COLO668 (cell line): ENCODE data around the gene PORCN.
"Not testable (repeated sequence)": the region's sequence is repeated elsewhere in the genome, so short reads cannot be mapped to it uniquely, and the experiment has no call there.

Source experiments
- DNase-seq: peaks from one replicate; lab custom pipeline; 2025; ENCODE audit not compliant: unreplicated experiment; lab: John Stamatoyannopoulos, UW

PORCN gene

DNA sequence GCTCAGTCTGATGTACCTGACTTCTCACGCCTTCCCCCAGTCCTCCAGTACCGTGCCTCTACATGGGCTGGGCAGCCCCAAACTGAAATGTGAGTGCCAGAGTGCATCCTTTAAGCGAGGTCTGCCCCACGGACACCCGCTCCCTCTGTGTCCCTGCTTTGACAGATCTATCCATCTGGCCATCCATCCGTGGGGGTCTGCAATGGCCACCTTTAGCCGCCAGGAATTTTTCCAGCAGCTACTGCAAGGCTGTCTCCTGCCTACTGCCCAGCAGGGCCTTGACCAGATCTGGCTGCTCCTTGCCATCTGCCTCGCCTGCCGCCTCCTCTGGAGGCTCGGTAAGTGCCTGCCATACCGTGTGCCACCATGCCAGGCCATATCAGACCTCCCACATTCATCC is 827 bp downstream of the PORCN start:
- DNase-seq, result no peak

GRCh38 chrX:48511560-48511959 is 2.8 kb downstream of the PORCN start:
- DNase-seq, result peak; percentile 27

DNA sequence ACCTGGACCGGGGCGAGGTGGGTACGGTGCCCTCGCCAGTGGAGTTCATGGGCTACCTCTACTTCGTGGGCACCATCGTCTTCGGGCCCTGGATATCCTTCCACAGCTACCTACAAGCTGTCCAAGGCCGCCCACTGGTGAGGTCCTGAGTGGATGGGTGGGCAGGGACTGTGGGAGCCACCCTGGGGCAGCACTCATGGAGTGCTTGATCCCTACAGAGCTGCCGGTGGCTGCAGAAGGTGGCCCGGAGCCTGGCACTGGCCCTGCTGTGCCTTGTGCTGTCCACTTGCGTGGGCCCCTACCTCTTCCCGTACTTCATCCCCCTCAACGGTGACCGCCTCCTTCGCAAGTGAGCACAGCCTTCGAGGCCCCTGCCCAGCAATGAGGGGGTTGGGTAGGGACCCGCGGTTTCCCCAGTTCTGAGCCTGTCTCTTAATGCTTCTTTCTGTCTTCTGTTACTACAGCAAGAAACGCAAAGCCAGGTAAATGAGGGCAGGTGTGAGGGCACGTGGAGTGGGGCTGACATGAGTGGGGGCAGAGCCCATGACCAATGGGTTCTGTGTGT is 3.7 kb downstream of the PORCN start:
- DNase-seq, result no peak

GRCh38 chrX:48513670-48514069 is 4.9 kb downstream of the PORCN start:
- DNase-seq, result no peak

GRCh38 chrX:48514126-48514806 is 5.5 kb downstream of the PORCN start:
- DNase-seq, result no peak

DNA sequence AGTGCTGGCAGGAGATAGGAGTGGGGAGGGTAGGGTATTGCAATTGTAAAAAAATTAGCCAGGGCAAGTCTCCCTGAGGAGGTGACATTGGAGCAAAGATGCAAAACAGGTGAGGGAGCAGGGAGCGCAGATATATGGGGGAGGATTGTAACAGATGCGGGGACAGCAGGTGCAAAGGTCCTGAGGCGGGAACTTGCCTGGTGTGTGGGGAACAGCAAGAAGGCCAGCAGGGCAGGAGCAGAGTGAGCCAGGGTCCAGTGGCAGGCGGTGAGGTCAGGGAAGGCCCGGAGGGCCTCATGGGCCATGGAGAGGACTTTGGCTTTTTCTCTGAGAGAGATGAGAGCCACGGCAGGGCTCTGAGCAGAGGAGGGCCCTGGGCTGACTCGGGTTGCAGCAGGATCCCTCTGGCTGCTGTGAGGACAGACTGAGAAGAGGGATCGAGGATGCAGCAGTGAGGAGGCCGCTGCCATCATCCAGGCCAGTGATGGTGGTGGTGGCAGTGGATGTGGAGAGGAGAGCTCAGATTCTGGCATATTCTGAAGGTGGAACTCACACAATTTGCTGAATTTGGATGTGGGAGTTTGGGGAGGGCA is 6.2 kb downstream of the PORCN start:
- DNase-seq, result no peak

- no peak for DNase-seq
These were observed 7.0 kb downstream of the PORCN start for GRCh38 chrX:48515842-48516241.

DNA sequence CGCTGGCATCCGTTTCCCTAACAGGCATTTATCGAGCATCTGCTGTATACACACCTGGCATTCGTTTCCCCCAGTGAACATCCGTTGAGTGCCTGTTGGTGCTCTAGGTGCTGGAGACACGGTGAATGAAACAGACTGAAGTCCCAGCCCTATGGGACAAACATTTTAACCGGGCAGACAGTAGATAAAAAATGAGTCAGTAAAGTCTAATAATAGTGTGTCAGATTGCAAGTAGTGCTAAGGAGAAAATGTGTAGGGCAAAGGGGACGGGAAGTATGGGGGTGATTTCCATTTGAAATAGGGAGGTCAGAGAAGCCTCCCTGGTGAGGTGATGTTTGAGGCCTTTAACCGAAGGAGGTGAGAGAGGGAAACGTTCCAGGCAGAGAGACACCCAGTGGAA is 7.5 kb downstream of the PORCN start:
- DNase-seq, result no peak

DNA sequence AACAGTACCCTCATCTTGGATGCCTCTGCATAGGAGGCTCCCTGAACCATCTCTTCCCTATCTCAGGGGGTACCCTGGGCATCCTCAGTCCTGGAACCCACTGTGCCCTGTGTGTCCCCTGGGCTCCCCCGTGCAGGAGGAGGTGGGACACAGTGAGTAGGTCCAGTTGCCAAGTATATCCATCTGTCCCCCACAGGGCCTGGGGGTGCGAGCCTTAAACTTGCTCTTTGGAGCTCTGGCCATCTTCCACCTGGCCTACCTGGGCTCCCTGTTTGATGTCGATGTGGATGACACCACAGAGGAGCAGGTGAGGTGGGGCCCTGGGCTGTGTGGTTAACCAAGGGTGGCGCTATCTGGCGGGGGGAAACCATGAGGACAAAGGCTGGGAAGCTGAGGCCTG is 8.2 kb downstream of the PORCN start:
- DNase-seq, result no peak

GRCh38 chrX:48519481-48519880 is 10.7 kb downstream of the PORCN start:
- not testable (repeated sequence) for DNase-seq

GRCh38 chrX:48520455-48520854 is 11.7 kb downstream of the PORCN start:
- DNase-seq, result no peak

DNA sequence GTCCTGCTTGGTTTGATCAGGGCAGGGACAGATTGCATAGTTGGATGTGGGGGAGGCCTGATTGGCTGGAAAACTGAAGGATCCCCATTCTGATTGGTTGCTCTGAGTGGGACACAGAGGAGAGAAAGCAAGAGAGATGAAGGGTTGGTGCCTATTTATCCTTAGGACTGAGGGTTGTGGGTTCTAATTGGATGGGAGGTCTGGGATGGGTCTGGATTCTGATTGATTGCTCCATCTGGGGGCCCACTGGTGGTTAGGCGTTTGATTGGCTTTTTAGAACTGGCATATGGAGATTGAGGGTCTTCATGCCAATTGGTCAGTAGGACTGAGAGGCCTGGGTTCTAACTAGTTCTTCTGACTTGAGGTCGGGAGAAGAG is 12.2 kb downstream of the PORCN start:
- DNase-seq, result no peak

DNA sequence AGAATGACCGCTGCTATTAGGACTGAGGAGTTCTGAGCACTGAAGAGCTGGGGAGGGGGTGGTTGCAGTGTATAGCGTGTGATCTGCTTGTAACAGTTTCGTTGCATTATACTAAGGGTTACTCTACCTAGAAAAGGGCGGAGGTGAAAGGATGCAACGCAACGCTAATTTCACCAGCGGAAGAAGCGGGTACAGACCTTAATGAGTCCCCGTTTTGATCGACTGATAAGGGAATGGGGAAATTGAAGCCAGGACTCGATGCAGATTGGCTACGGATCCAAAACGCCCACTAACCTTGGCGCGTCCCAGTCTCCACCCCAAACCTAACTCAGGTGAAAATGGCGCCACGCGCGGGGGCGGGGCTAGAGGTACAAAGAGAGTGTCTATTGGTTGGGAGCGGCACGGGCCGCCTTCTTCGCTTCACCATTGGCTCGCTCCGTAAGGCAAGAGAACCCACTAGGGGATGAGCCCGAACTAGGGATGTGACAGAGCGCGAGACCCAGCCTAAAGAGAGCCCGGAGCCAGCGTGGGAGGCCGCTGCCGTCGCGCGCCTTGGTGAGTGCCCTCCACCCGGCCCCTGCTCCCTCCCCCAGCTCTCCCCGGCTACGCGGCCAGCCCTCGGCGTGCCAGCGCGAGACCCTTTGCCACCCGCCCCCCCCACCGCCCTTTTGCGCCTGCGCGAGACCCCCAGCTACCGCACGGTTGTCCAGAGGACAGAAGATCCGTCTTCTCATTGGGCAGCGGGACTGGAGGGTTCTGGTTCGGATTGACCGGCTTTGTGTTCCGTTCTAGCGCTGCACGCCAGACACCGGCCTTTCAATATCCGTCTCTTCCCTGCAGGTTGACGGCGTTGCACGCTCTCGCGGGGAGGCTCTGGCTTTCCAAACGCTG is 12.8 kb downstream of the PORCN start, which contains the start of gene EBP:
Gene EBP, plus strand, starts transcription at position 456 of the 891 bp plus-strand sequence. CDS start 1,964 bp downstream, outside the sequence.
- peak; percentile 96 for DNase-seq

DNA sequence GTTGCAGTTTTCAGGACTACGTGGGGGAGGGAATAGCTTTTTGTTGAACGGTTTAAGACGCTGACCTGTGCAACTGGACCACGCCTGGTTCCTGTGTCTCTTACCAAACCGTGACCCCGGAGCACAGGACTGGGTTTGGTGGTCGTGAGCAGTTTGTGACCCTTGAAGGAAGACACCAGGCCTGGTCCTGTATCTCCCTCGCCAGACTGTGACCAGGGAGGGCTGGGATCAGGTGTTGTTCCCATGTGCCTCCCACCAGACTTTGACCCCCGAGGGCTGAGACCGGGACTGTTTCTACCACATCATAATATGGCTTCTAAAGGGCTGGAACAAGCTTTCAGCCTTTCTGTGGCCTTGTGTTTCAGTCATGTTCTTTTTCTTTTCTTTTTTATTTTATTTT is 13.5 kb downstream of the PORCN start:
- peak; percentile 14 for DNase-seq

DNA sequence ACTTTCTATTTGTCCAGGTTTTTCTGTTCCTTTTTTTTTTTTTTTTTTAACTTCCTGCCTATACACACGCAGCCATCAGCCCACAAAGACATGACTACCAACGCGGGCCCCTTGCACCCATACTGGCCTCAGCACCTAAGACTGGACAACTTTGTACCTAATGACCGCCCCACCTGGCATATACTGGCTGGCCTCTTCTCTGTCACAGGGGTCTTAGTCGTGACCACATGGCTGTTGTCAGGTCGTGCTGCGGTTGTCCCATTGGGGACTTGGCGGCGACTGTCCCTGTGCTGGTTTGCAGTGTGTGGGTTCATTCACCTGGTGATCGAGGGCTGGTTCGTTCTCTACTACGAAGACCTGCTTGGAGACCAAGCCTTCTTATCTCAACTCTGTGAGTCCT is 14.9 kb downstream of the PORCN start:
- no peak for DNase-seq

- not testable (repeated sequence) for DNase-seq
These were observed 17.1 kb downstream of the PORCN start for GRCh38 chrX:48525853-48526252.

DNA sequence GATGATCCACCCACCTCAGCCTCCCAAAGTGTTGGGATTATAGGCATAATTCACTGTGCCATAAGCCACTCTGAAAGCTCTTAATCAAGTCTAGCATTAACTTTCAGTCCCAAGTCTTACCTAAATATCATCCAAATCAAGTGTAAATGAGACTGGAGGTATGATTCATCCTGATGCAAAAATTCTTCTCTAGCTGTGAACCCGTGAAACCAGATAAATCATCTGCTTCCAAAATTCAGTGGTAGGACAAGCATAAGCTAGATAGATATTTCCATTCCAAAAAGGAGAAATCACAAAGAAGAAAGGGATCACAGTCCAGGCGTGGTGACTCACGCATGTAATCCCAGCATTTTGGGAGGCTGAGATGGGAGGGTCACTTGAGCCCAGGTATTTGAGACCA is 21.9 kb downstream of the PORCN start:
- DNase-seq, result no peak

DNA sequence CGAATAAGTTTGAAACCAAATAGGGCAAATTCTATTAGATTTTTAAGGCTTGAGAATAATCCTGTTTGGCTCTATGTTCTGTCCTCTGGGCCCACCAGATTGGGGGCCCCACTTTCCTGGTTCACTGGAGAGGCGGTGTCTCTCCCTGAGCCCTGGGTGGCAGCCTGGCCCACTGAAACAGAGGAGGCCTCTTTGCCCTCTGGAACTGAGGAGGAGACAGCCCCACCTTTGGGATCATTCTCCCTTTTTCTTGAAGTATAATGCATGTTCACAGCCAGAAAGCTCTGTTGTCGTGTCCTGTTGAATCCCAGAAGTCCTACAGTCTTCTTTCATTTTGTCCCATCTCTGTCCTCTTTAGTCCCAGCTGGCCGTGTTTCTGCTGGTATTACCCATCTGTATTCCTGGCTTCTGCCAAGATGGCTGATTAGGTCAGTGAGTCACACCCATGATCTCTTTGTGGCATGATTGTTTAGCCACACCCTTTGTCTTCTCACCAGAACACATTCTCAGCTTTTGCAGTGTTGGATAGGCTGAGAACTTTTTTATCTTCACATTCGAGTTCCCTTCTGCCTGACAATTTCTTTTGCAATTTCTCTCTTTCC is 22.7 kb downstream of the PORCN start:
- DNase-seq, result no peak

GRCh38 chrX:48532161-48532560 is 23.4 kb downstream of the PORCN start:
- DNase-seq, result no peak

GRCh38 chrX:48533165-48533564 is 24.4 kb downstream of the PORCN start:
- no peak for DNase-seq

GRCh38 chrX:48538641-48539344 is 30.0 kb downstream of the PORCN start:
- no peak for DNase-seq
